HEK293 (cell line): Measurements from ENCODE around the gene LTB4R.

Source experiments
- BCL11B ChIP-seq: fragments of 450-650 bp; formaldehyde crosslinking; IDR thresholded peaks from 2 replicates; pipeline ENCODE4 v1.5.1; 2016; ENCODE audit warnings: low read depth, missing biosample characterization, missing genetic modification characterization
- GLIS1 ChIP-seq: fragments of 450-650 bp; formaldehyde crosslinking; IDR thresholded peaks from 2 replicates; pipeline ENCODE4 v1.5.1; 2016; ENCODE audit warnings: missing biosample characterization, missing genetic modification characterization
- HOXD13 ChIP-seq: sonication (generic); formaldehyde crosslinking; IDR thresholded peaks from 2 replicates; pipeline ENCODE4 v1.8.0; 2022; ENCODE audit warnings: missing genetic modification reagents, borderline replicate concordance
- SCRT2 ChIP-seq: fragments of 450-650 bp; formaldehyde crosslinking; IDR thresholded peaks from 2 replicates; pipeline ENCODE4 v1.5.1; 2016; ENCODE audit warnings: missing biosample characterization, missing genetic modification characterization
- ZBTB20 ChIP-seq: fragments of 450-650 bp; formaldehyde crosslinking; IDR thresholded peaks from 2 replicates; pipeline ENCODE4 v1.5.1; 2016; ENCODE audit warnings: missing biosample characterization, missing genetic modification characterization
- ZFHX2 ChIP-seq: fragments of 450-650 bp; formaldehyde crosslinking; conservative IDR thresholded peaks from 2 replicates; pipeline ENCODE4 v1.5.1; 2016; ENCODE audit warnings: missing biosample characterization, missing genetic modification characterization
- ZNF121 ChIP-seq: fragments of 450-650 bp; formaldehyde crosslinking; IDR thresholded peaks from 2 replicates; pipeline ENCODE4 v1.5.1; 2016; ENCODE audit warnings: missing biosample characterization, missing genetic modification characterization
- ZNF132 ChIP-seq: fragments of 450-650 bp; formaldehyde crosslinking; IDR thresholded peaks from 2 replicates; pipeline ENCODE4 v1.5.1; 2017; ENCODE audit warnings: missing biosample characterization, missing genetic modification characterization, borderline replicate concordance
- ZNF302 ChIP-seq: fragments of 450-650 bp; formaldehyde crosslinking; IDR thresholded peaks from 2 replicates; pipeline ENCODE4 v1.5.1; 2016; ENCODE audit warnings: missing biosample characterization, missing genetic modification characterization, low read depth
- ZNF660 ChIP-seq: fragments of 450-650 bp; IDR thresholded peaks from 2 replicates; pipeline ENCODE4 v1.5.1; 2018; ENCODE audit warnings: missing biosample characterization, mild to moderate bottlenecking, missing genetic modification characterization
- TF ChIP-seq, protein P1 (sequence below): fragments of 450-650 bp; formaldehyde crosslinking; IDR thresholded peaks from 2 replicates; pipeline ENCODE4 v1.5.1; 2016; ENCODE audit warnings: missing biosample characterization, missing genetic modification characterization, borderline replicate concordance
- TF ChIP-seq, protein P2 (sequence below): fragments of 450-650 bp; formaldehyde crosslinking; IDR thresholded peaks from 2 replicates; pipeline ENCODE4 v1.5.1; 2016; ENCODE audit warnings: missing biosample characterization, missing genetic modification characterization

DNA sequence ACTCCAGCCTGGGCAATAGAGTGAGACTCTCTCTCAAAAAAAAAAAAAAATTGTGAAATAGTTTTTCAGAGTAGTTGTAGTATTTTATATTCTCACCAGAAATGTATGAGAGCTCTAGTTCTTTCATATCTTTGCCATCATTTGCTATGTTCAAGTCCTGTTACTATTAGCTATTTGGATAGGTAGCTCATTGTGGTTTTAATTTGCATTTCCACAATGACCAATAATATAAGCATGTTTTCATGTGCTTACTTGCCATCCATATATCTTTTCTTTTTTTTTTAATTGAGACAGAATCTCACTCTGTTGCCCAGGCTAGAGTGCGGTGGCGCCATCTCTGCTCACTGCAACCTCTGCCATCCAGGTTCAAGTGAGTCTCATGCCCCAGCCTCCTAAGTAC, 36.9 kb downstream of the LTB4R start:
- no peak for TF ChIP-seq ZNF132 (tag by site-specific recombination)
- TF ChIP-seq BCL11B (tag by site-specific recombination): no peak
- no peak for TF ChIP-seq ZNF302 (tag by site-specific recombination)
- TF ChIP-seq, protein P1, sequence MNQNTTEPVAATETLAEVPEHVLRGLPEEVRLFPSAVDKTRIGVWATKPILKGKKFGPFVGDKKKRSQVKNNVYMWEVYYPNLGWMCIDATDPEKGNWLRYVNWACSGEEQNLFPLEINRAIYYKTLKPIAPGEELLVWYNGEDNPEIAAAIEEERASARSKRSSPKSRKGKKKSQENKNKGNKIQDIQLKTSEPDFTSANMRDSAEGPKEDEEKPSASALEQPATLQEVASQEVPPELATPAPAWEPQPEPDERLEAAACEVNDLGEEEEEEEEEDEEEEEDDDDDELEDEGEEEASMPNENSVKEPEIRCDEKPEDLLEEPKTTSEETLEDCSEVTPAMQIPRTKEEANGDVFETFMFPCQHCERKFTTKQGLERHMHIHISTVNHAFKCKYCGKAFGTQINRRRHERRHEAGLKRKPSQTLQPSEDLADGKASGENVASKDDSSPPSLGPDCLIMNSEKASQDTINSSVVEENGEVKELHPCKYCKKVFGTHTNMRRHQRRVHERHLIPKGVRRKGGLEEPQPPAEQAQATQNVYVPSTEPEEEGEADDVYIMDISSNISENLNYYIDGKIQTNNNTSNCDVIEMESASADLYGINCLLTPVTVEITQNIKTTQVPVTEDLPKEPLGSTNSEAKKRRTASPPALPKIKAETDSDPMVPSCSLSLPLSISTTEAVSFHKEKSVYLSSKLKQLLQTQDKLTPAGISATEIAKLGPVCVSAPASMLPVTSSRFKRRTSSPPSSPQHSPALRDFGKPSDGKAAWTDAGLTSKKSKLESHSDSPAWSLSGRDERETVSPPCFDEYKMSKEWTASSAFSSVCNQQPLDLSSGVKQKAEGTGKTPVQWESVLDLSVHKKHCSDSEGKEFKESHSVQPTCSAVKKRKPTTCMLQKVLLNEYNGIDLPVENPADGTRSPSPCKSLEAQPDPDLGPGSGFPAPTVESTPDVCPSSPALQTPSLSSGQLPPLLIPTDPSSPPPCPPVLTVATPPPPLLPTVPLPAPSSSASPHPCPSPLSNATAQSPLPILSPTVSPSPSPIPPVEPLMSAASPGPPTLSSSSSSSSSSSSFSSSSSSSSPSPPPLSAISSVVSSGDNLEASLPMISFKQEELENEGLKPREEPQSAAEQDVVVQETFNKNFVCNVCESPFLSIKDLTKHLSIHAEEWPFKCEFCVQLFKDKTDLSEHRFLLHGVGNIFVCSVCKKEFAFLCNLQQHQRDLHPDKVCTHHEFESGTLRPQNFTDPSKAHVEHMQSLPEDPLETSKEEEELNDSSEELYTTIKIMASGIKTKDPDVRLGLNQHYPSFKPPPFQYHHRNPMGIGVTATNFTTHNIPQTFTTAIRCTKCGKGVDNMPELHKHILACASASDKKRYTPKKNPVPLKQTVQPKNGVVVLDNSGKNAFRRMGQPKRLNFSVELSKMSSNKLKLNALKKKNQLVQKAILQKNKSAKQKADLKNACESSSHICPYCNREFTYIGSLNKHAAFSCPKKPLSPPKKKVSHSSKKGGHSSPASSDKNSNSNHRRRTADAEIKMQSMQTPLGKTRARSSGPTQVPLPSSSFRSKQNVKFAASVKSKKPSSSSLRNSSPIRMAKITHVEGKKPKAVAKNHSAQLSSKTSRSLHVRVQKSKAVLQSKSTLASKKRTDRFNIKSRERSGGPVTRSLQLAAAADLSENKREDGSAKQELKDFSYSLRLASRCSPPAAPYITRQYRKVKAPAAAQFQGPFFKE (tag by site-specific recombination): no peak
- TF ChIP-seq ZFHX2: no peak
- TF ChIP-seq ZBTB20: no peak
- TF ChIP-seq, protein P2, sequence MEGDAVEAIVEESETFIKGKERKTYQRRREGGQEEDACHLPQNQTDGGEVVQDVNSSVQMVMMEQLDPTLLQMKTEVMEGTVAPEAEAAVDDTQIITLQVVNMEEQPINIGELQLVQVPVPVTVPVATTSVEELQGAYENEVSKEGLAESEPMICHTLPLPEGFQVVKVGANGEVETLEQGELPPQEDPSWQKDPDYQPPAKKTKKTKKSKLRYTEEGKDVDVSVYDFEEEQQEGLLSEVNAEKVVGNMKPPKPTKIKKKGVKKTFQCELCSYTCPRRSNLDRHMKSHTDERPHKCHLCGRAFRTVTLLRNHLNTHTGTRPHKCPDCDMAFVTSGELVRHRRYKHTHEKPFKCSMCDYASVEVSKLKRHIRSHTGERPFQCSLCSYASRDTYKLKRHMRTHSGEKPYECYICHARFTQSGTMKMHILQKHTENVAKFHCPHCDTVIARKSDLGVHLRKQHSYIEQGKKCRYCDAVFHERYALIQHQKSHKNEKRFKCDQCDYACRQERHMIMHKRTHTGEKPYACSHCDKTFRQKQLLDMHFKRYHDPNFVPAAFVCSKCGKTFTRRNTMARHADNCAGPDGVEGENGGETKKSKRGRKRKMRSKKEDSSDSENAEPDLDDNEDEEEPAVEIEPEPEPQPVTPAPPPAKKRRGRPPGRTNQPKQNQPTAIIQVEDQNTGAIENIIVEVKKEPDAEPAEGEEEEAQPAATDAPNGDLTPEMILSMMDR (tag by site-specific recombination): no peak
- no peak for TF ChIP-seq ZNF660
- no peak for TF ChIP-seq SCRT2 (tag by site-specific recombination)
- no peak for TF ChIP-seq ZNF121 (tag by site-specific recombination)
- no peak for TF ChIP-seq GLIS1
- TF ChIP-seq HOXD13 (CRISPR knock-in tag): no peak
